DMS 273 treated with DMSO at 0.1 percent for 48 hours (cell line): Measurements from ENCODE around the gene XIRP1.

Source experiments
- DNase-seq: peaks from one replicate; lab custom pipeline; 2025; lab: John Stamatoyannopoulos, UW

Gene XIRP1

DNA sequence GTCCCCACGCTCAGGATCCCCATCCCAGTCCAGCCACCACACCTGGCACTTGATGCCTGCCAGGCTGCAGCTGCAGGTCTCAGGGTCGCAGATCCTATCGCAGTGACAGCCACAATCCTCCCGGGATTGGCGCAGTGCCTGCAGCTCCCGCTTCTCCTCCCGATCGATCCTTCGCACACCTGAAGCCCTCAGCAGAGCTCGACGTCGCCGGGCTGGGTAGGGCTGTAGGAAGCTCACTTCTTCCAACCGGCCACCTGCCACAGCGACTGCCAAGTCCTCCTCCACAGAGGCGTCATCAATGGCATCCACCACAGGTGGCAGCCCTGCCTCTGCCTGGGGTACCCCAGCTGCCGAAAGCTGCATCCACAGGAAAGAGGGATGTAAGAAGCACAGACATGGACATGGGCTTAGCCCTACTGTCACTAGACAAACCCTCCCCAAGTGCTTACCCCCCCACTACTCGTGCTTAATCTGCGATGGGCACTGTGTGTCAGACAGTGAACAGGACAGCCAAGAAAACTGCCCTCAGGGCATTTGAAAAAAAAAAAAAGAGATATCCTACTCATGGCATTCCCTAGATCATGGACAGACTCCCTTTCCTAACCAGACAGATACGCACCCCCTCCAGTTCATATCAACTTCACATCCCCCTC is 48.2 kb downstream of the XIRP1 start:
- DNase-seq: no peak

DNA sequence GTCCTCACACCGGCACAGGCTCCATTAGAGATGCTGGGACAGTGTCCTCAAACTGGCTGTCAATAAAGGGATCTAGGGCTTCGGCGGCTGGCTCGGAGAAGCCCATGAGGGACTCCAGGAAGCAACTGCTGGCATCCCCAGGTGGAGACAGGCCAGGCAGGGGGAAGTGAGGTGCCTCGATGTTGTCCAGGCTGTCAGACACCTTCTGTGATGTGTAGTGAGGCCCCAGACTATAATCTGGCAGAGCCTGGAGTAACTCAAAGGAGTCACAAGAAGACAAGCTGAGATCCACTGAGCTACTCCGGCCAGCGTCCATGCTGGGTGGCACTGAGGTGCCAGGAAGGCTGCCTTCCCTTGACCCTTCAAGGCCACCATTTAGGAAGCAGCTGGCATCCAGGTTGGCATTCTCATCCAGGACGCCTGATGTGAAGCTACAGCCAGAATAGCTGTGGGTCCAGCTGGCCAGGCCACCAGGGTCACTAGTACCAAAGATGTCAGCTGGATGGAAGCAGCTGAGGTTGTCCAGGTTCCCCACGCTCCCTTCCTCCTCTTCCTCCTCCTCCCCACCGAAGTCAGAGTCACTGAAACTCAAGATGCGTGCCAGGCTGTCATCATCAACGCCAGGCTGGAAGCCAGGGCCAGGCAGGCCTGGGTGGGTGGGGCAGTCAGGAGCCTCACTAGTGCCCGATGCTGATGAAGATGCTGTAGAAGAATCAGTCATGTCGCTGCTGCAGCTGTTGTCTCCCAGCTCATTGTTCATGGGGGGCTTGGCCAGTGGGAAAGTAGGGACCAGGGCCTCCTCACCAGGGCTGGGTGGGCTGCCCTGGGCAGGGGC is 49.1 kb downstream of the XIRP1 start:
- no peak for DNase-seq

DNA sequence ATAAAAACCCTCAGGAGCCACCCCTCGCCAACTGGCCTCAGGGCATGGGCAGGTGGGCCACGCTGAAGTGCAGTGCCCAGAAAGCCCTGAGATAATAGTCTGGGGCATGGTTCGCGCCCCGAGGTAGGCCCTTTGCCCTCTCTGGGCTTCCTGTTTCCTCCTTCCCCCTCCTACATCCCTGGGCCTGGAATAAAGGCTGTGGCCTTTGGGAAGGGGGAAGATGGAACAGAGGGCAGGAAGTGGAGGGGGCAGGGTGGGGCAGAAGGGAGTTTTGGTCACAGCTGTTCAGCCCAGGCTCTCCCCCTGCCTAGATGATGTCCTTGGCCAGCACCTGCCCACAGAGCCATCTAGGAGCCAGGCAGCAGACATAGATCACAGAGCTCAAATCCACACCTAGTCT is 50.3 kb downstream of the XIRP1 start:
- DNase-seq: no peak

GRCh38 chr3:39141171-39141995 is 51.0 kb downstream of the XIRP1 start:
- DNase-seq: no peak

DNA sequence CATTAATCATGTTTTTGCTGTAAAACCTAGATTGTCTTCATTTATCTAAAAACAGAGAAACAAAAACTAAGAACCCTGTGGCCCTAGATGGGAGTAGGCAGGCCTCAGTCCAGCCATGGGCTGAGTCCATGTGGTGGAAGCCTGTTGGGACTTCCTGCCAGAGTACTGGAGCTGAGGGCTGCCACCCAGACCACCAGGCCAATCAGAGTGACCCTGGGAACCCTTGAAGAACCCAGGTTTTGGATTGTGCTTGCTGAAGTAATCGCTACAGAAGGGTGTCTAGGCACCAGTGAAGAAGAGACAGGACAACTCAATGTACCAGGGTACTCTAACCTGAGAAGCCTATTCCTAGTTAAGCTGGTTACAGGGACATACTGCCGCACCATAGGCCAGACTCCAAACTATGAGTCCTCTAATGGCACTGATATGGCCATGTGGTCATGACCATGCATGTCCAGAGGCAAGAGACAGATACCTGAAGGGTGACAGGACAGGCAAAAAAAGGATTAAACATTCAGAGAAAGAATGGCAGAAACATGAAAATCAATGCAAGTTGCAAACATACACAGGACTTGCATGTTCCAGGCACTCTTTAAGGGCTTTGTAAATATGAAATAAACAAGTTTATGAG is 51.9 kb downstream of the XIRP1 start:
- no peak for DNase-seq

GRCh38 chr3:39139442-39139841 is 53.0 kb downstream of the XIRP1 start:
- DNase-seq: no peak

GRCh38 chr3:39138804-39139415 is 53.5 kb downstream of the XIRP1 start:
- no peak for DNase-seq

DNA sequence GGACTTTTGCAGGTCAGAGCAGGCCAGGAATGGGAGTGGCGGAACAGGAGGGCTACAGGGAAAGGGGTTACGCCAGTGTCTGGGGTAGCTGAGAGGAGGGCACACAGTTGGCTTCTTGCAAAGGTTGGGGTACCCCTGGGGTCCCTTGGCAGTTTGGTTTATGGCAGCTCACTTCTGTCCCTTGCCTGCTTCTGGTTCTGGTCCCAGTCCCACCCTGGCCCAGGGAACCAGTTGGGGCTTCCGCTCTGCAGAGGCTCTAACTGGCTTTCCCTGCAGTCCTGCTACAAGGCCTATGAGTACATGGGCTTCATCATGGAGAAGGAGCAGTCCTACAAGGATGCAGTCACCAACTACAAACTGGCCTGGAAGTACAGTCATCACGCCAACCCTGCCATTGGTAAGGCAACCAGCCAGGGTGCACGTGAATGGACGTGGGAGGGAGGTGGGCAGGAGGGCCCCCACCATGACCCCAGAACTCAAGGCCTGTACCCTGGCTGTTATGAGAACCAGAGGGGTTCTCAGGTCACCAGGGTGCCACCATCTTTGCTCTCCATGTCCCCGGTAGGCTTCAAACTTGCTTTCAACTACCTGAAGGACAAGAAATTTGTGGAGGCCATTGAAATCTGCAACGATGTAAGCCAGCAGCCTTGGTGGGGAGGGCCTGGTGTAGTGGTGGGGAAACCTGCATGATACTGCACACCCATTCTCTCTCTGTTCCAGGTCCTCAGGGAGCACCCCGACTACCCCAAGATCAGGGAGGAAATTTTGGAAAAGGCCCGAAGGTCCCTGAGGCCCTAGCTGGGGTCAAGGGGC is 54.2 kb downstream of the XIRP1 start:
- no peak for DNase-seq

- DNase-seq: no peak
Measured at GRCh38 chr3:39137435-39137936, 54.9 kb downstream of the XIRP1 start.

GRCh38 chr3:39136533-39137434 is 55.6 kb downstream of the XIRP1 start:
- DNase-seq: no peak

GRCh38 chr3:39135170-39135805 is 57.1 kb downstream of the XIRP1 start:
- DNase-seq: no peak

DNA sequence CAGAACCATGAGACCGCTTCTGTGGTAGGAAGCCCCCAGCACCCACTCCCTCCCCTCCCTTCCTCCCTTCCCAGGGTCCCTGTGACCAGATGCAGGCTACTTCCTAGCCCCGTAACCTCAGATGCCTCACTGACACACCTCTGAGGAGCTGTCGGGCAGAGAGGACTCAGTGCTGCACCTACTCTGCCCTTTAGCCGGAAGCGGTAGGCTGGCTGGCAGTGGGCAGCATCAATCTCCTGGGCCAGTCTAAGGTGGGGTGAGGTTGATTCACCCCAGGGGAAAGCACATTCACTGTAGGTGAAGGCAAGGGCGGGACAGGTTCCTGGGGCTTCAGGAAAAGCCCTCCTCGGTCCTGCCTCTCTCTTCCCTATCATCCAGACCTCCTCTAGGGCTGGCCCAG is 58.1 kb downstream of the XIRP1 start:
- no peak for DNase-seq

DNA sequence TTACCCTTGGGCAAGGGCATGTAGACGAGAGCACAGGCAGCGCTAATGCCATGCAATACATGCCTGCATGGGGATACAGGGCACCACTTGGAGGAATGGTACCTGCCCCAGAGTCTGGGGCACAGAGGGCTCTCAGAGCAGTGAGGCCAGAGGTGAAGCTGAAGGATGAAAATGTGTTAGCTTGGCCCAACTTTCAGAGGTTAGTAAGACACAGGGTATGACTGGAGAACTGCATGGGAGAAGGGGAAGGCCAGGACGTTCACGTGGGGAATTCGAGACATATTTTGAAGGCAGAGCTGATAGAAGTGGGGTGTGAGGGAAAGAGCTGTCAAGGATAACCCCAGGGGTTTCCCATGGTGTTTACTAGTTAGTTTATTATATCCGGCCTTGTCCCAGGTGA is 58.6 kb downstream of the XIRP1 start:
- DNase-seq: no peak
